GM19324 (cell line): Measurements from ENCODE around the gene SPTA1.
"Not testable (repeated sequence)": the region's sequence is repeated elsewhere in the genome, so short reads cannot be mapped to it uniquely, and the experiment has no call there.

Experiments used
- ATAC-seq: cut with Tn5 transposase; IDR thresholded peaks from one replicate; pipeline ENCODE4 v1.9.1; 2021; ENCODE audit warnings: mild to moderate bottlenecking, moderate library complexity; ENCODE audit not compliant: unreplicated experiment, low FRiP score

SPTA1 gene

DNA sequence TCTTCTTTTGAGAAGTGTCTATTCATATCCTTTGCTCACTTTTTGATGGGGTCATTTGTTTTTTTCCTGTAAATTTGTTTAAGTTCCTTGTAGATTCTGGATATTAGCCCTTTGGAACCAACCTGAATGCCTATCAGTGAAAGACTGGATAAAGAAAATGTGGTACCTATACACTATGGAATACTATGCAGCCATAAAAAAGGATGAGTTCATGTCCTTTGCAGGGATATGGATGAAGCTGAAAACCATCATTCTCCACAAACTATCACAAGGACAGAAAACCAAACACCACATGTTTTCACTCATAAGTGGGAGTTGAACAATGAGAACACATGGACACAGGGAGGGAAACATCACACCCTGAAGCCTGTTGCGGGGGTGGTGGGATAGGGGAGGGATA is 1.8 kb upstream of the SPTA1 start:
- ATAC-seq: not testable (repeated sequence)

DNA sequence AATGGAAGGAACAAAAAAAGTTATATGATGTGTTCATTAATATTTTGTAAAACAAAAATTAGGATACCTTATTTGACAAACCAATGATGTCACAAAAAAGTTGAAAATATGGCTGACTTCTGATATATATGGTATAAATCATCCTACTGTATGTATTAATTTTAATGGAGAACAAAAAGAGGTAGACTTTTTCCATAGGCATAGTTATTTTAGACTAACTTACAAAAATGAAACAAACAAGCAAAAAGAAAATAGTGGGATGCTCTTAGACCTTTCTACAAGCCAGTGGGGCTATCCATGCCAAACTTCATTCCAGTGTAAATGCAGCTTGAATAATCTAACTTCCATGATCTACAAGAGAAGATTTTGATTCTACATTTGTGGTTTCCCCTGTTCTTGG is 522 bp upstream of the SPTA1 start:
- no peak for ATAC-seq

DNA sequence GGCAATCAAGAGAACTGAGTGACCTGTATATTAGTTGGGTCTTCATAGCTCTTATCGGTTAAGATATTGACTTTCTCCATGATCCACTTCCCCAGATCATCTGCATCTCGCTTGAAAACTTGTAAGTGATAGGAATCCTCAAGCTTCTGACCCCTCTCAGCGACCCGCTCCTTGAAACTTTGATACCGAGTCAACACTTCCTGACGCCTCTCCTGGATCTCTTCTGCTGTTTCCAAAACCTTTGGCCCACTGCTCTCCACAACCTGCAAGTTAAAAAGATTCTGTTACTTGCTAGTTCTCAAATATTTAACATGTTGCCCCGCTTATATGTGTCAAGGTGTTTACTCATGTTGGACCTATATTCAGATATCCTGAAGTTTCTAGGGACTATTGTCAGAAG is 1.4 kb downstream of the SPTA1 start:
- no peak for ATAC-seq

DNA sequence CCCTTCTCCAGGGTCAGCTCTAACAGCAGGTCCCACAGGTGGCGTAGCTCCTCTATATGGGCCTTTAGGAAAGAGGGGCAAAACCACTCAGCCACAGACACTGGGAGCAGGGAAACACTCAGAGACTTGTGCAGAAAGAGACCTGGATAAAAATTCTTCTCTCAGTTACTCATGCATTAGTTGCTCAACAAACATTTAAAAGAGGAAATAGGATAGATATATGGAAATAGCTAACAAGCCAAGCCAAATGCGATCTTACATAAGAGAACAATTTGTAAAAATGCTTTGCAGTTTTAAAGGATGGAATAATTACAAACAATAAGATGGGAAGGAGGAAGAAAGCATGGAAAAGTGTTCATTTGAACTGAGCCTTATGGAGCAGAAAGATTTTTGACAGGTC is 4.9 kb downstream of the SPTA1 start:
- no peak for ATAC-seq

DNA sequence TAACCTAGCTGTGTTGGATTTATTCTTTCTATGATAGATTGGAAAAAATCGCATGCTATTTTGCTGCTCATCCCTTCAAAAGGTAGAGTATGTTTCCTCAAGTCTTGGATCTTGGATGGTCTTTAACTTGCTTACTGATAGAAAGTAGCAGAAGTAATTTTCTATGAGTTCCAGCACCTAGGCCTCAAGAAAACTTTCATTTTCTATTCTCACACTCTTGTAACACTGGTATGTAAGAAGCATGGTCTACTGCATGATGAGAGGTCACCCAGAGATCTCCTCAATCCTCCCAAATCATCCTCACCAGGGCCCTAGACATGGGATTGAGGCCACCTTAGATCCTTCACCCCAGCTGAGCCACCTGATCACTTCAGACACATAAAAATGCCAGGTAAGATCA is 7.2 kb downstream of the SPTA1 start:
- ATAC-seq: peak; percentile 55

DNA sequence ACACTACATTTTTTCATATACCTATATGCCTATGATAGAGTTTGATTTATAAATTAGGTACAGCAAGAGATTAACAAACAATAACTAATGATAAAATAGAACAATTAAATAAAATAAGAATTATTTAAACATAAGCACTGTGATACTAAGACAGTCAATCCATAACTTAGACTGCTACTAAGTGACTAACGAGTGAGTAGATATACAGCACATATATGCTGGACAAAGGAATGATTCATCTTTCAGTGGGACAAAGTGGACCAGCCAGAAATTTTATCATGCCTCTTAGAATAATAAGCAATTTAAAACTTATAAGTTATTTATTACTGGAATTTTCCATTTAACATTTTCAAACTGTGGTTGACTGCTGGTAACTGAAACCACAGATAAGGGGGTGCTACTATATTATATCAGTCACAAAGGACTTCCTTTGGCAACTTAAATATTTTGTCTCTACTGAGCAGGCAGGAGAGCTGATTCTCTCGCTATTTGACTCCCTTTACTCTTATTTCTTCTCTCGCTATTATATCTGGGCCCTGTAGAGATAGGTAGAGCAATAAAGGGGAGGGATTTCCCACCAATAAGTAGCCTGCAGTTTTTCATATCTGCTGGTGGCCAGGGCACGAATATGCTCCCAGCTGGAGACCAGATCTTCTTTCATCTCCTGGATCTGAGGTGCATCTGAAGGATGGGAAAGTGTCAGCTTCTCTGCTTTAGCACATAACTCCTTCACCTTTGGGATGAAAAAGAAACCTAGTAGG is 10.8 kb downstream of the SPTA1 start:
- no peak for ATAC-seq

DNA sequence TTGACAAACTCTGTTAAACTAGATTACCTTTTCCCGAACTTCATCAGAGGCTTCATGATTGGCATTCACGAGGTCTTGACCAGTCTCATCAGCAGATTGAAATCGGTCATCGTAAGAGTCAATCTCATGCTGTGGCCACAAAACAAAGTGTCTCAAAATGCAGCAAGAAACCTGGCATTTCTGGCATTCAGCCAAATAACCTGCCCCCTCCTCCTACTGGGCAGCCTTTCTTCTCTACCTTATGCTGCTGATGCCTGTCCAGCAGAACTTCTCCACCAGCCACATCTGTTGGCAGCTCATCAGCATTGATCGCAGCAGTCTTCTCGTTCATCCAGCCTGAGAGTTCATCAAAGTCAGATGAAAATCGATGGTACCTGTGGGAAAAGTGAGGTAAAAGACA is 12.2 kb downstream of the SPTA1 start:
- ATAC-seq: no peak

DNA sequence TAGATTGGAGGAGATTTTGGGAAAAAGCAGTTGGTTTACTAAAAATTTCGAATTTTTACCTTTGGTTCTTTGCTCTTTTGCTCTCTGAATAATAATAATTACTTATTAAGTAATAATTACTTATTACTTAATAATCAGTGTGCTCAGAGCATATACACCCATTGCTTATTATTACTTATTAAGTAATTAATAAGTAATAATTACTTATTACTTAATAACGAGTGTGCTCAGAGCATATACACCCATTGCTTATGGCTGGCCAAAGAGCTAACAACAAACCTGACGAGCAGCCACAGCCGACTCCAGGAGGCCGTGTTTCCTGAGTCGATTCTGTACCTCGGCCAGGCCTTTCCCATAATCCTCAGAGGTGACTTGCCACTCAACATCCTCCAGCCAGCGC is 20.5 kb downstream of the SPTA1 start:
- ATAC-seq: no peak

DNA sequence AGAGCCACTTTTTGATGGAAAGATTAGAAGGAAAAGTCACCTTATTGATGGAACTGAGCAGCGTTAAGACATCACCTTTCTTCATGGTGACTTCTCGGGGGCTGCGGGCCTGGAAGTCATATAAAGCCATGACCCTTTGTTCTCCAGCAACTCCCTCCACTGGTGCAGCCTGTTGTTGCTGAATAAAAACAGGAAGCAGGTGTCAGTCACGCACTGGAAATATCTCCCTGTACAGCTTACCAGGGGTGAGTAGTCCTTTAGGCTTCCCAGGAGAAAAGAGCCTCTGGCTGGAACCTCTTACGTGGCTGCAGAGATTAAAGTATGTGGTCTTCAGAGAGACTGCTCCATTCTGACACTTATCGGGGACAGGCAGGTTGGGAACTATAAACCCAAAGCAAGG is 31.9 kb downstream of the SPTA1 start:
- ATAC-seq: no peak

DNA sequence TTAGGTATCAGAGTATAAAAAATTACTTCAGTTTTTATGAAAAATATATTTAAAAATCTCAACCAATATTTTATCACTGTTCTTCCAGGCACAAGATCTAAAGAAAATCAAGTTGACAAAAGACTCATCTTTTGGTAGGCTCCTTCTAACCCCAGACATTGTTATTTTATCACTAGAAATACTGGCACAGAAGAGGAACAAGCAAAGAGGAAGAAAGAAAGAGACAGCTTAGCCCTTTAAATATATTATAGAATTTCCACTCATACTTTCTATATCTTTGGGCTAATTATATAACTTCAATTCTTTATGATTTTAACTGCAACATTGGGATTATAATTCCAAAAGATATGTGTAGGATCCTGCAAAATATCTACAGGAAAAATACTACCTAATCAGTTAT is 32.4 kb downstream of the SPTA1 start:
- no peak for ATAC-seq

DNA sequence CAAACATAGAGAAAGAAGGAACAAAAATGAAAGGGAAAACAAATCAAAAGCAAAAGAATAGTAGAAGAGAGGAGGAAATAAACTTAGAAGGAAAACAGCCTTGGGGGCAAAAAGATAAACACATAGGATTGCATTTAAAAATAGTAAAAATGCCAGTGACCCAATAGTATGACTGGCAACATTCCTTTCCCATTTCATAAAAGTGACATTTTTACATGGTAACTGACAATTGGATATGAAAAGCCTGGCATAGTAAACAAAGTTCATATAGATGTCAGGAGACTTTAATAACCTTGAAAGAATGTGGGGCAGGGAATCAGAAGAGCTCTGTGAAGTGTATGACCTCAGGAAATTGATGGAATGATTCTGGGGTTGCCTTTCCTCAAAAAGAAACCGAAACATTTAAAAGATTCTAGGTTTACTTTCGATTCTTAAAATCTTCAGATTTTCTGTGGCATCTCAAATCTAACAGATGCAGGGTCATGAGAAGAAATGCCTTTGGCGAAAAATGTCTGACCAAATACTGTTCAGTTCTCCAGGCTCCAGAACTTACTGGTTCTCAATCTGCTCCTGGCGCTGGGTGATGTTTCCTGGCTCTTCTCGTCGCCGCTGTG is 33.7 kb downstream of the SPTA1 start:
- no peak for ATAC-seq

DNA sequence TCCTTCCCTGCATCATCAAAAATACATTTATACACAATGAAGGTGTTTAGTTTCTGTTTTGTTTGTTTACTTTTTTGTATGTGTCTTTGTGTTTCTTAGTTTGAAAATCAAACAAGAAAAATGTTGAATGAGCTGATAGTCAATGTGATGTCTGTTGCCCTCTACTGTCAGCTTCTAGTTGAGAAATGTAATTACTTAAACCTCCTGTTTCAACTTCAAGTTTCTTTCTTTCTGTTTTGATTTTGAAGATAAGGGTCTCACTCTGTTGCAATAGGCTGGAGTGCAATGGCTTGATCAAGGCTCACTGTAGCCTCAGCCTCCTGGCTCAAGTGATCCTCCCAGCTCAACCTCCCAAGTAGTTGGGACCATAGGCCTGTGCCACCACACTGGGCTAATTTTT is 37.5 kb downstream of the SPTA1 start:
- no peak for ATAC-seq

DNA sequence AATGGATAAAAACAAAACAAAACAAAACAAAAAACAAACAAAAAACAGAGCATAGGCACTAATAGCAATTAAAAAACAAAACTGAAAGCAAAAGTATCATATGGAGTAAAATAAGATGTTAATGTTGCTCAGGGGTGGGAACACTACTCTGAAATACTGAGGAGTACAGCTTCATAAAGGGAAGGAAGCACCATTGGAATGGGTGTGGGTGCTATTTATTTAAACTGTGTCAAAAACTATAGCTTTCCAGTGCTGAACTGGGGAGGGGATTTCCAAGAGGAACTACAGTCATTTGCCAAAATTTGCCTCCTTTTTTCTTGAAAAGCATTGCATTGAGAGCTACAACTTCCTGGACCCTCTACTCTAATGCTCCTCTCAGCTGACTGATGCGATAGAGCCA is 40.0 kb downstream of the SPTA1 start:
- ATAC-seq: no peak

DNA sequence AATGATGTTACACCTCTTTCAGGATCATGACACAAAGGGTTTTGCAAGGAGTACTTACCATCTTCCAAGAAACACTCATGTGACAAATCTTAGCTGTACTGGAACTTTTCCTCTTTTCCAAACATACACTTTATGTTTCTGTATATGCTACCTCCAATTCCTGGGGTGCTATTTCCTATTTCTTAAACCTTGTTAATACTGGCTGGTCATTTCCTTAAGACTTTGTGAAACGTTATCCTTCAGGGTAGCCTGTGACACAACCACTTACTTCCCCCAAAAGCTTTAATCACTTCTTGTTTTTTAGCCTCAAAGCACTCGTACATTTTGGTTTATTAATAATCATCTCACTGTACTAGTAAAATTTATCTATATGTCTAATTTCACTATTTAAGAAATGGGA is 42.1 kb downstream of the SPTA1 start:
- ATAC-seq: no peak

DNA sequence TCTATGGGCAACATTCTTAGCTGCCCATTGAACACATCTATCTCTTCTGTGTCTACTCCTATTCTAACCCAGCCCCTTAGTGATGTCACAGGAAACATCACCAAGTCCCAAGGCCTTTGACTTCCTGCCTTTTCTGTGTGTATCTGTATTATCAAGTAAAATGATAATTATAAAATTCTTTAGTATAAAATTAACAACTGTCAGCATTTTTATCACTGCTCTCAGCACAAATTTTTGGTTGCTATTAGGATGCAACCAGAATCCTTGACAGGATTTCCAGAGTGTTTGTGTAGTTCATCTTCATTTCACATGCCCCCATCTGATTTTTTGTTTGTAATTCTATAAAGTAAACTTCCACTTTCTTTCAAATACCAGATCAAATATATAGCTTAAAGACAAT is 47.6 kb downstream of the SPTA1 start:
- ATAC-seq: no peak

DNA sequence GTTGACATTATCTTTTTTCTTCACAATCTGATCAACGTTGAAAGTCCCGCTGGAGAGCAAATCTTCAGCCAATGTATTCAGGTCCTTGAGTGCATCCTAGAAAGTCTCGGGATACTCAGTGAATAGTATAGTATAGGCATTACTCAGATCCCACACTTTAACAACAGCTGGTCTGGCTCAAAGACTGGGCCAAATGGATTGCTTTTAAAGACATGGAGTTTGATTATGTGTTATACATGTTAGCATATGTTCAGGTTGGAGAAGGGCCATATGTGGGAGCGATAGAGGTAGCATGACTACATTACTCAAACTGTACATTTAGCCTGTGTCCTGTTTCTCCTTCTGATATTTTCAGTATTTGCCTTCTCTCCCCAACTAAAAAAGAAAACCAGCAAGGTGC is 48.4 kb downstream of the SPTA1 start:
- no peak for ATAC-seq

DNA sequence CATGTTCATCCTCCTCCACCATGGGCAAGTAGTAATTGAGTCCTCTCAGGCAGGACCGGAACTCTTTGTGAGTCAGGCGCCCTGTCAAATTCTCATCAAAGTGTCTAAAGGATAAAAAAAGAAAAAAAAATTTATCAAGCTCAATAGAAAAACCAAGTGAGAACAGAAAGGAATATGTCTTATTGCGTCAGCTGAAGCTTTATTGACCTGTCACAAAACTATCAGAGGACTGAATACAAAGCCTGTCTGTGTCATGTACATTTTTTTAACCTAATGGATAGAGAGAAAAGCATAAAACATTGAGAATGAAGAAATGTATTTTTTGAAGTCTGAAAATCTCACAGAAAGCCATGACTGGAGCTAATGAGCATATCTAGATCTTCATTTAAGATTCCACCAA is 72.8 kb downstream of the SPTA1 start:
- ATAC-seq: no peak

DNA sequence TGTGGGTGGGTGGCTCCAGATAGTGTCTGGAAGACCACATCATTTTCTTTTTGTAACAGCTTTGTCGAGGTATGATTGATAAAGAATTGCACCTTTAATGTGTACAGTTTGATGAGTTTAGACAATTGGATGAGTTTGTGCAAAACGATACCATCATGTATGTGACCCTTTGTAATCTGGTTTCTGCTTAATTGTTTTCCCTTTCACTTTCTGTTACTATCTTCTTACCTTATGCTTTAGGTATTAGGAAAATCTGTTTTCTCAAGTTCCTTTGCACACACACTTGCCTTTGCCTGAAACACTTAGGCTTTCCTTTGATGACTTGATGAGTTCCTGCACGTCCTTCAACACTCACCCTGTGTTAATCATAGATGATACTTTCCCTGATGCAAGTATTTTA is 74.6 kb downstream of the SPTA1 start:
- peak; percentile 39 for ATAC-seq

DNA sequence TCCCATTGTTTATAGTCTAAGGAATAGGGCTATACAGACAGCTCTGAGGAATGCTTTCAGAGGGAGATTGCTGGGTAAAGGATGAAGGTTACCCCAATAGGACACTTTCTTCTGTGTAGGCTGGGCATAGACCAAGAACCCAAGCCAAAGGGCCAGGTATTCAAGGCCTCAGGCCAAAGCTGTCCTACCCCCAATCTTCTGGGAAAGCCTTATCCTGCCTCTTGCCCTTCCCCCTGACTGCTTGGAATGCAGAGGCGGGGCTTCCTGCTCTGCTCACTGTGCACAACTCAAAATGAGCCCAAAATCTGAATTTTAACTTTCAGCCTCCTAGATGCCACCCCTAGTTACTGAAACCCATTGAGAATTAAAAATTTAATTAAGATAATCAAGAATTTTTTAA is 79.2 kb downstream of the SPTA1 start:
- ATAC-seq: no peak

DNA sequence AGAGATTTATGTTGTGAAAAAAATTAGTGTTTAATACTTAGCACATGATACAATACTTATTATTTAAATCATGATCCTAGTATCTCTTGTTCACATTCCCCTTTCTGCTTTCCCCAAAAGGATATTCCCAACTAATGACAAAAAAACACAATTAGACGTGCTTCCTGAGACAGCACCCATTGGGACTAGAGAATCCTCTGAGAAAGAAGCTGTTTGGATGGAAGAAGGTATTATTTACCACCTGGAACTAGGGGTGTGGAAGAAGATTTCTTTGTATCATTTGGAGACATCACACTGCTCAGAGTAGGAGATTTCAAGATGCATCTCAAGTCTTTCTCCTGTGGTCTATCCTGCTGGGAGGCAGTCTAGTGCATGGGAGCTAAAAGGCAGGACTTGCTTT is 81.5 kb downstream of the SPTA1 start, which contains the start of gene OR10Z1:
TSS of gene OR10Z1 (plus strand) at position 301 of the 400 bp plus-strand sequence. CDS start 1,171 bp downstream, outside the sequence.
- ATAC-seq: no peak

DNA sequence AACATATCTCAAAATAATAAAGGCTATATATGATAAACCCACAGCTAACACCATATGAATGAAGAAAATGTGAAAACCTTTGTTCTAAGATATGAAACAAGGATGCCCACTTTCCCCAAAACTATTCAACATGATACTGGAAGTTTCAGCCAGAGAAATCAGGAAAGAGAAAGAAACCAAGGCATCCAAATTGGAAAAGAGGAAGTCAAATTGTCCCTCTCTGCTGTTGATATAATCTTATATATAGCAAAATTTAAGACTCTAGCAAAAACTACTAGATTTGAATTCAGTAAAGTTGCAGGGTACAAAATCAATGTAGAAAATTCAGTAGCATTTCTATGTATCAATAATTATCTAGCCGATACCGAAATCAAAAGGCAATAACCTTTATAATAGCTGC is 85.8 kb downstream of the SPTA1 start:
- no peak for ATAC-seq

DNA sequence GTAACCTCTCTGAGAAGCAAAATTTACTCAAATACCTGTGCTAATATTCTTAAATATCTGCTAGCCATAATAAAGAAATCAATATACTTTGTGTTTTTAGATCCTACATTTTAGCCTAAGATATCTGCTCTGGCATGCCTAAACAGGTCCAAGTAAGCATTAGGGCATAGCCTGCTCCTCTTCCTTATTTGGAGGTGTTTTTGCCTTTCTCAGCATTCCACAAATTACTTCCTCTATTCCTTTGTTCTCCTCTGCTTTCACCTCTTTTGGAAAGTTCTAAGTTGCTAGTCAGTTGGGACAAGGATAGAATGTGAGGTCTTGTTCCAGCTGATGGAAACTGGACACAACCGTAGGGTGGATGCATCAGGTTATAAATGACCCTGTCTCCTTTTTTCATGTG is 99.6 kb downstream of the SPTA1 start:
- no peak for ATAC-seq
